CD14-positive monocyte (primary cell): ENCODE data around the gene SEC14L1. TPM values are rescaled to one million over a fixed set of nuclear protein-coding genes. Genes with fewer than 3 reads are reported as not detected.

Source experiments
- DNase-seq, 3 donors: peaks; one replicate each; pipeline ENCODE4 v3.0.0-alpha.2; 2011 to 2022
- H2AFZ ChIP-seq: 2 replicates; pipeline ENCODE4 v1.6.0; 2012; ENCODE audit warnings: mild to moderate bottlenecking, low read depth, low read length, inconsistent platforms; ENCODE audit not compliant: insufficient read depth, poor library complexity, severe bottlenecking
- H3K27ac ChIP-seq, 2 donors: 1 replicate in 1 of 2; 2 replicates in 1 of 2; pipeline ENCODE4 v1.5.1; 2012 to 2013; ENCODE audit warnings: low read length in 2 of 2, control low read depth in 1 of 2, inconsistent platforms in 1 of 2, low read depth in 1 of 2, mild to moderate bottlenecking in 1 of 2
- H3K27me3 ChIP-seq, 2 donors: one replicate each; pipeline versions ENCODE4 v1.6.0 to v1.6.1; 2011 to 2013; ENCODE audit warnings: low read length in 2 of 2; ENCODE audit not compliant: control insufficient read depth in 2 of 2, insufficient read depth in 2 of 2
- H3K36me3 ChIP-seq, 2 donors: replicated peaks in 1 of 2; 1 replicate in 1 of 2; 2 replicates in 1 of 2; pipeline versions ENCODE4 v1.5.1 to v1.6.1; 2012 to 2013; ENCODE audit warnings: low read length in 2 of 2, control low read depth in 1 of 2, inconsistent platforms in 1 of 2, mild to moderate bottlenecking in 1 of 2; ENCODE audit not compliant: insufficient read depth in 2 of 2, control insufficient read depth in 1 of 2
- H3K4me1 ChIP-seq, 2 donors: 1 replicate in 1 of 2; 2 replicates in 1 of 2; pipeline versions ENCODE4 v1.5.1 to v1.6.1; 2012 to 2013; ENCODE audit warnings: low read length in 2 of 2, control low read depth in 1 of 2, inconsistent platforms in 1 of 2, mild to moderate bottlenecking in 1 of 2, moderate library complexity in 1 of 2; ENCODE audit not compliant: insufficient read depth in 2 of 2, control insufficient read depth in 1 of 2
- H3K4me2 ChIP-seq: replicated peaks from 2 replicates; pipeline ENCODE3; 2012; ENCODE audit warnings: low read length, moderate library complexity, mild to moderate bottlenecking; ENCODE audit not compliant: poor library complexity, severe bottlenecking; ENCODE audit errors: extremely low read depth
- H3K4me3 ChIP-seq, 3 experiments: fragments of 200-600 bp in 1 of 3; sonication (generic) in 1 of 3; replicated peaks in 1 of 3; 1 replicate in 2 of 3; 2 replicates in 1 of 3; pipeline ENCODE4 v1.5.1; 2011 to 2013; ENCODE audit warnings: low read length in 3 of 3, mild to moderate bottlenecking in 3 of 3, control low read depth in 2 of 3, low read depth in 2 of 3, inconsistent platforms in 1 of 3, moderate library complexity in 1 of 3
- H3K79me2 ChIP-seq: 2 replicates; pipeline ENCODE4 v1.6.0; 2012; ENCODE audit warnings: mild to moderate bottlenecking, control low read depth, inconsistent platforms, low read length, moderate library complexity; ENCODE audit not compliant: insufficient read depth
- H3K9ac ChIP-seq: 2 replicates; pipeline ENCODE4 v1.6.0; 2017; ENCODE audit warnings: low read length, mild to moderate bottlenecking; ENCODE audit not compliant: insufficient read depth, poor library complexity, severe bottlenecking
- H3K9me3 ChIP-seq, 2 donors: replicated peaks in 1 of 2; 1 replicate in 1 of 2; 2 replicates in 1 of 2; pipeline versions ENCODE4 v1.5.1 to v1.6.1; 2012 to 2013; ENCODE audit warnings: low read length in 2 of 2, control low read depth in 1 of 2; ENCODE audit not compliant: control insufficient read depth in 1 of 2, insufficient read depth in 1 of 2
- H4K20me1 ChIP-seq: 2 replicates; pipeline ENCODE4 v1.6.0; 2012; ENCODE audit warnings: mild to moderate bottlenecking, low read length, control low read depth, moderate library complexity; ENCODE audit not compliant: insufficient read depth
- H3K27ac Mint-ChIP-seq, 7 donors: one replicate each; pipeline ENCODE4 v1.8.0; 2020; ENCODE audit warnings: mild to moderate bottlenecking in 7 of 7, mixed read lengths in 7 of 7, moderate library complexity in 6 of 7, inconsistent platforms in 2 of 7
- H3K27me3 Mint-ChIP-seq, 3 donors: one replicate each; pipeline ENCODE4 v1.8.0; 2021 to 2022; ENCODE audit warnings: low read depth in 3 of 3, mild to moderate bottlenecking in 3 of 3, mixed read lengths in 3 of 3, moderate library complexity in 3 of 3, inconsistent platforms in 1 of 3
- H3K36me3 Mint-ChIP-seq, 2 donors: one replicate each; pipeline ENCODE4 v1.8.0; 2020; ENCODE audit warnings: mixed read lengths in 2 of 2, inconsistent platforms in 1 of 2, mild to moderate bottlenecking in 1 of 2
- H3K4me1 Mint-ChIP-seq: one replicate; pipeline ENCODE4 v1.8.0; 2020; ENCODE audit warnings: mild to moderate bottlenecking, mixed read lengths
- H3K4me3 Mint-ChIP-seq, 2 donors: one replicate each; pipeline ENCODE4 v1.8.0; 2020; ENCODE audit warnings: mild to moderate bottlenecking in 2 of 2, mixed read lengths in 2 of 2, moderate library complexity in 1 of 2
- H3K9me3 Mint-ChIP-seq, 7 donors: one replicate each; pipeline ENCODE4 v1.8.0; 2020 to 2022; ENCODE audit warnings: mixed read lengths in 7 of 7, mild to moderate bottlenecking in 6 of 7, moderate library complexity in 6 of 7, inconsistent platforms in 2 of 7
- WGBS: methylation state at CpG from one replicate; pipeline ENCODE4 v1.1.5; 2013; ENCODE audit warnings: missing lambda C conversion rate; ENCODE audit not compliant: insufficient coverage; 5-methylcytosine and 5-hydroxymethylcytosine counted together
- intact Hi-C, 2 donors: fragments of 100-400 bp; cut with micrococcal nuclease; formaldehyde crosslinking; loops; one replicate each; pipeline versions ENCODE4 v1.15.0 to v1.15.1; 2023
- polyA plus RNA-seq, 3 donors: library from polyadenylated mRNA; depleted of rRNA in 1 of 3; unstranded in 2 of 3; stranded (reverse) in 1 of 3; fragments of 300-500 nt in 2 of 3; fragments of >200 nt in 1 of 3; fragmentation: Illumina TruSeq in 2 of 3; gene quantifications; 1 replicate in 2 of 3; 2 replicates in 1 of 3; pipeline ENCODE4 v1.2.3, GENCODE V29; 2012 to 2021
- TF ChIP-seq, protein P1 (sequence below): fragments of 200-600 bp; IDR thresholded peaks from one replicate; pipeline ENCODE4 v1.8.0; 2022; ENCODE audit warnings: antibody characterized with exemption, mild to moderate bottlenecking

Gene SEC14L1
- polyA plus RNA-seq, 3 donors, result 34.1 to 76.4 (median 43.2) TPM

GRCh38 chr17:77256710-77257109, 115.9 kb downstream of the SEC14L1 start:
- no peak for DNase-seq
- WGBS, result 86% methylated on average over 1 of the region's 2 CpGs
- Histone ChIP-seq H3K4me3 (no peak overlapping the region), H3K4me1 (peaks cover 2 to 9% of the 10 kb centered on the region in 2 donors), H3K27me3 (no peaks in the 10 kb centered on the region), H3K36me3 (no peaks in the 10 kb centered on the region), H2AFZ (no peak overlapping the region), H3K9ac (no peak overlapping the region), H3K79me2 (no peaks in the 10 kb centered on the region), H4K20me1 (no peaks in the 10 kb centered on the region), H3K4me2 (no peak overlapping the region), H3K27ac (no peak overlapping the region), H3K9me3 (no peaks in the 10 kb centered on the region)
- Mint-ChIP-seq H3K27me3 (peaks cover 6 to 11% (median 7%) of the 10 kb centered on the region in 3 donors), H3K4me1 (peaks cover 9% of the 10 kb centered on the region), H3K27ac (no peak overlapping the region), H3K4me3 (no peak overlapping the region), H3K36me3 (no peaks in the 10 kb centered on the region), H3K9me3 (peaks cover 0 to 2% (median 0%) of the 10 kb centered on the region in 7 donors)
- intact Hi-C loops, result no loop called here
- TF ChIP-seq, protein P1, sequence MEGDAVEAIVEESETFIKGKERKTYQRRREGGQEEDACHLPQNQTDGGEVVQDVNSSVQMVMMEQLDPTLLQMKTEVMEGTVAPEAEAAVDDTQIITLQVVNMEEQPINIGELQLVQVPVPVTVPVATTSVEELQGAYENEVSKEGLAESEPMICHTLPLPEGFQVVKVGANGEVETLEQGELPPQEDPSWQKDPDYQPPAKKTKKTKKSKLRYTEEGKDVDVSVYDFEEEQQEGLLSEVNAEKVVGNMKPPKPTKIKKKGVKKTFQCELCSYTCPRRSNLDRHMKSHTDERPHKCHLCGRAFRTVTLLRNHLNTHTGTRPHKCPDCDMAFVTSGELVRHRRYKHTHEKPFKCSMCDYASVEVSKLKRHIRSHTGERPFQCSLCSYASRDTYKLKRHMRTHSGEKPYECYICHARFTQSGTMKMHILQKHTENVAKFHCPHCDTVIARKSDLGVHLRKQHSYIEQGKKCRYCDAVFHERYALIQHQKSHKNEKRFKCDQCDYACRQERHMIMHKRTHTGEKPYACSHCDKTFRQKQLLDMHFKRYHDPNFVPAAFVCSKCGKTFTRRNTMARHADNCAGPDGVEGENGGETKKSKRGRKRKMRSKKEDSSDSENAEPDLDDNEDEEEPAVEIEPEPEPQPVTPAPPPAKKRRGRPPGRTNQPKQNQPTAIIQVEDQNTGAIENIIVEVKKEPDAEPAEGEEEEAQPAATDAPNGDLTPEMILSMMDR, result no peak

DNA sequence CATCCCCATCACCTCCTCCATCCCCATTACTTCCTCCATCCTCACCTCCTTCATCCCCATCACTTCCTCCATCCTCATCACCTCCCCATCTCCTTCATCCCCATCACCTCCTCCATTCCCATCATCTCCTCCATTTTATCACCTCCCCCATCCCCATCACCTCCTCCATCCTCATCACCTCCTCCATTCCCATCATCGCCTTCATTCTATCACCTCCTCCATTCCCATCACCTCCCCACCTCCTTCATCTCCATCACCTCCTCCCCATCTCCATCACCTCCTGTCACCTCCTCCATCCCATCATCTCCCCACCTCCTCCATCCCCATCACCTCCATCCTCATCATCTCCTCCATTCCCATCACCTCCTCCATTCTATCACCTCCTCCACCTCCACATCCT, 116.4 kb downstream of the SEC14L1 start:
- Mint-ChIP-seq H3K4me3 (no peak overlapping the region), H3K27ac (no peak overlapping the region)

More for the DNA sequence above, 116.4 kb downstream of the SEC14L1 start:
- Histone ChIP-seq H3K4me1 (peaks cover 2 to 9% of the 10 kb centered on the region in 2 donors), H3K27me3 (no peaks in the 10 kb centered on the region), H2AFZ (no peak overlapping the region), H4K20me1 (no peaks in the 10 kb centered on the region), H3K4me2 (no peak overlapping the region), H3K79me2 (no peaks in the 10 kb centered on the region), H3K9ac (no peak overlapping the region), H3K9me3 (no peaks in the 10 kb centered on the region), H3K36me3 (no peaks in the 10 kb centered on the region), H3K27ac (no peak overlapping the region), H3K4me3 (no peak overlapping the region)
- no peaks in the 10 kb centered on the region for H3K36me3 Mint-ChIP-seq
- peaks cover 6 to 11% (median 7%) of the 10 kb centered on the region in 3 donors for H3K27me3 Mint-ChIP-seq
- peaks cover 9% of the 10 kb centered on the region for H3K4me1 Mint-ChIP-seq
- DNase-seq, result no peak
- intact Hi-C loops, result no loop called here
- peaks cover 0 to 2% (median 1%) of the 10 kb centered on the region in 7 donors for H3K9me3 Mint-ChIP-seq
- TF ChIP-seq, protein P1, result no peak
- WGBS, result 100% methylated on average over 1 of the region's 1 CpG
